ENCODE results near the gene RGMA.
"Not testable (repeated sequence)": the region's sequence is repeated elsewhere in the genome, so short reads cannot be mapped to it uniquely, and the experiment has no call there.

RGMA gene

DNA sequence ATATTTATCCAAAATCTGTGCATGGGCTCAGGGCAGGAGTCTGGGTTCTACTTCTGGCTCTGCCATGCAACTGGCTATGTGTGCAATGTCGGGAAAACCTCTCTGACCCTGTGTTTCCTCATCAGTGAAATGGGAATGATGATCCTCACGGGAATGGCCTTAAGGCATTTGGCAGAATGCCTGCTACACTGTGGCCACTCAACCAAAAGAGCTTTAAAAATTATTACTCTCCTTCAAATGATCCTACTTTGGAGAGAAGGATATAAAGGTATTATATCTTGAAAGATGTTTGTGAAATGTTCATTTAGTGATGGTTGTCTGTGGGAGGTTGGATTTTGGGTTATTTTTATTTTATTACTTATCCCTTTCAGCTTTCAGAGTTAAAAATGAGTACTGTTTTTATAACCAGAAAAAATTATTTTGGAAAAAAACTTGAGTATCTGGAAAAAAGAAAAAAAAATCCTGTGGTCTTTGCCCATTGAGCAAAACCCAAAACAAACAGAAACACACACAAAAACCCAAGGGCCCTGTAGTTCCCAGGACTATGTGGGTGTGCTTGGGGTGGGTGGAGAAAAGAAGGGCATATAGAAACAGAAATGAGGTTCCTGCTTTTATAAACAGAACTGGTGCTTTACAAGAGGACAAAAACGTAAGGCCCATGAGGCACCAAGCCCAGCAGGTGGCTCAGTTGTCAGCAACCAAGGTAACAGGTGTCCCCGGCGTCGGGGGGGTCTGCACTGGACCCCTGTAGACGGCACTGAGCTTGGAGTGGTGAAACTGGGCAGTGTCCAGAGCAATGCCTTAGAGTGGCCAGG is 22.0 kb downstream of the RGMA start:
- Mint-ChIP-seq H3K4me1 (ENCODE audit: low read depth) (peaks cover 4% of the 10 kb centered on the region), H3K4me3 (no peak overlapping the region), H3K27ac (no peak overlapping the region), H3K9me3 (no peaks in the 10 kb centered on the region), H3K36me3 (ENCODE audit: low read depth) (no peaks in the 10 kb centered on the region), H3K27me3 (ENCODE audit: low read depth) (peaks cover 38% of the 10 kb centered on the region)
- no peak for DNase-seq (ENCODE audit: low spot score)

GRCh38 chr15:93066224-93066681 is 22.8 kb downstream of the RGMA start:
- Mint-ChIP-seq H3K27ac (no peak overlapping the region), H3K9me3 (no peaks in the 10 kb centered on the region), H3K36me3 (ENCODE audit: low read depth) (no peaks in the 10 kb centered on the region), H3K27me3 (ENCODE audit: low read depth) (peaks cover 31% of the 10 kb centered on the region), H3K4me3 (no peak overlapping the region), H3K4me1 (ENCODE audit: low read depth) (peaks cover 4% of the 10 kb centered on the region)
- no peak for DNase-seq (ENCODE audit: low spot score)

DNA sequence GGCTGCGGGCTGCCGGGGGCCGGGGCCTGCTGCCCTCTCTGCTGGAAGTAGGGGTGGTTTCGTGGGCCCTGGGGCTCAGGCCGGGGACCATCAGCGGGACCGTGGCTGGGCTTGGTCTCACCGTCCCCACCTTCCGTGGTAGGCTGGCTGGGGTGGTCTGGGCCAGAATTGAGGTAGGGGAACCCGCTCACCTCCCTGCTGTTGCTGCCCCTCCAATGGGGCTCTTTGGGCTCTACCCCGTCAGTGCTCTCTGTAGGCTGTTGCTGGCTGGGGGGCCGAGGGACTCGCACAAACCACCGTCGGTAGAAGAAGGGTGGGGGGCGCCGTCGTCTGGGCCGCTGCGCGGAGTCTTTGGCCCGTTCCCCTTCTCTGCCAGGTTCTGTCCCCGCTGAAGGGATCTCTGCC is 23.4 kb downstream of the RGMA start:
- H3K4me3 Mint-ChIP-seq: no peak overlapping the region
- peaks cover 4% of the 10 kb centered on the region for H3K4me1 Mint-ChIP-seq (ENCODE audit: low read depth)
- H3K27ac Mint-ChIP-seq: no peak overlapping the region
- H3K27me3 Mint-ChIP-seq (ENCODE audit: low read depth): peaks cover 25% of the 10 kb centered on the region
- no peak for DNase-seq (ENCODE audit: low spot score)
- H3K36me3 Mint-ChIP-seq (ENCODE audit: low read depth): no peaks in the 10 kb centered on the region
- H3K9me3 Mint-ChIP-seq: no peaks in the 10 kb centered on the region

- no peaks in the 10 kb centered on the region for H3K9me3 Mint-ChIP-seq
- H3K4me3 Mint-ChIP-seq: no peak overlapping the region
- peaks cover 14% of the 10 kb centered on the region for H3K27me3 Mint-ChIP-seq (ENCODE audit: low read depth)
- no peak overlapping the region for H3K27ac Mint-ChIP-seq
- H3K36me3 Mint-ChIP-seq (ENCODE audit: low read depth): no peaks in the 10 kb centered on the region
- peaks cover 4% of the 10 kb centered on the region for H3K4me1 Mint-ChIP-seq (ENCODE audit: low read depth)
- DNase-seq (ENCODE audit: low spot score): no peak
These were observed 25.0 kb downstream of the RGMA start for GRCh38 chr15:93063796-93064690.

GRCh38 chr15:93063262-93063671 is 25.7 kb downstream of the RGMA start:
- DNase-seq (ENCODE audit: low spot score): no peak
- H3K9me3 Mint-ChIP-seq: no peaks in the 10 kb centered on the region
- H3K36me3 Mint-ChIP-seq (ENCODE audit: low read depth): no peaks in the 10 kb centered on the region
- no peak overlapping the region for H3K4me3 Mint-ChIP-seq
- peaks cover 14% of the 10 kb centered on the region for H3K27me3 Mint-ChIP-seq (ENCODE audit: low read depth)
- no peak overlapping the region for H3K27ac Mint-ChIP-seq
- H3K4me1 Mint-ChIP-seq (ENCODE audit: low read depth): peaks cover 4% of the 10 kb centered on the region

- not testable (repeated sequence) for H3K27ac Mint-ChIP-seq; H3K9me3 Mint-ChIP-seq; H3K4me3 Mint-ChIP-seq; DNase-seq (ENCODE audit: low spot score); H3K36me3 Mint-ChIP-seq (ENCODE audit: low read depth); H3K4me1 Mint-ChIP-seq (ENCODE audit: low read depth)
- peaks cover 14% of the 10 kb centered on the region for H3K27me3 Mint-ChIP-seq (ENCODE audit: low read depth)
These were observed 26.3 kb downstream of the RGMA start for GRCh38 chr15:93062628-93063261.

- peaks cover 4% of the 10 kb centered on the region for H3K4me1 Mint-ChIP-seq (ENCODE audit: low read depth)
- no peak overlapping the region for H3K27ac Mint-ChIP-seq
- no peak overlapping the region for H3K4me3 Mint-ChIP-seq
- H3K36me3 Mint-ChIP-seq (ENCODE audit: low read depth): no peaks in the 10 kb centered on the region
- no peaks in the 10 kb centered on the region for H3K9me3 Mint-ChIP-seq
- DNase-seq (ENCODE audit: low spot score): no peak
- peaks cover 14% of the 10 kb centered on the region for H3K27me3 Mint-ChIP-seq (ENCODE audit: low read depth)
These were observed 28.4 kb downstream of the RGMA start for GRCh38 chr15:93060336-93061248.

- Mint-ChIP-seq H3K27me3 (ENCODE audit: low read depth) (peaks cover 11% of the 10 kb centered on the region), H3K36me3 (ENCODE audit: low read depth) (no peaks in the 10 kb centered on the region), H3K27ac (no peak overlapping the region), H3K4me1 (ENCODE audit: low read depth) (peaks cover 4% of the 10 kb centered on the region), H3K4me3 (no peak overlapping the region), H3K9me3 (no peaks in the 10 kb centered on the region)
- DNase-seq (ENCODE audit: low spot score): no peak
These were observed 29.6 kb downstream of the RGMA start for GRCh38 chr15:93059442-93059841.

DNA sequence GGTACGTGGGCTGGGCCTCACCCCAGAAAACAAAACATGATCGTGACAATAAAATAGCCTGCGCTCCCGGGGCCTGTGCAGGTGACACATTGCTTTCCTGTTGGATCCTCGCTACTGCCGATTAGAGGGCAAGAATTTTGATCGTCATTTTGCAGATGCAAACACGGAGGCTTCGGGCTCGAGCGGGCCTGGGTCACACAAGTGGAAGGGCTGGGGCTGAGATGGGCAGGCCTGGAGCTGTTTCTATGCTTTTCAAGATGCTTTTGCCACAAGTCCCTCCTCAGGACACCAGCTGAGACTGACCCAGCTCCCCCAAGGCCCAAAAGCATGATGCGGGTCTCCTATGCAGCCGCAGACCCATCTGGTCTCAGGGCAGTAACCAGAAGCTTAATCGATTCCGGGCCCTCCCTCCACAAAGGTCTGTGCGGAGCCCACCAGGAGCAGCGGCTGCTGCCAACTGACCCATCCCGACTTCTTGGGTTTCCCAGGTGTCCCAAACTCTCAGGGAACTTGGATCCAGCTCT is 30.0 kb downstream of the RGMA start:
- Mint-ChIP-seq H3K4me1 (ENCODE audit: low read depth) (peaks cover 4% of the 10 kb centered on the region), H3K36me3 (ENCODE audit: low read depth) (no peaks in the 10 kb centered on the region), H3K27ac (no peak overlapping the region), H3K4me3 (no peak overlapping the region), H3K27me3 (ENCODE audit: low read depth) (peaks cover 7% of the 10 kb centered on the region), H3K9me3 (no peaks in the 10 kb centered on the region)
- no peak for DNase-seq (ENCODE audit: low spot score)

DNA sequence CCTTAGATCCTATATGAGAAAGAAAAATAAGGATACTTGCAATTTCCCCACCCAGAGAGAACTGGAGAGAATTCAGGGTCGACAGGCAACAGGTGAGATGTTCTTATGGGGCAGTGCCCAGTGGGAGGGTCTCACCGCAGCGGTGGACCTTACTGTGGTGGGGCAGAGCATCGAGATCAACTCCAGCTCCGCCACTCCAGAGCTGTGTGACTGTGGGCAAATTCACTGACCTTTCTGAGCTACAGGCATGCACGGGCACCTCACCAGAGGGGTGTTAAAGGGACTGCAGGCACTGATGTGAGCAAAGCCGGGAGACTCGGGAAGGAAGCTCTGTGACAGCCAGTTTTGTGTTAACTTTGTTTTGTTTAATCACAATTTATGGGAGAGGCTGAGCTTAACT is 30.9 kb downstream of the RGMA start:
- H3K9me3 Mint-ChIP-seq: no peaks in the 10 kb centered on the region
- H3K27ac Mint-ChIP-seq: no peak overlapping the region
- H3K27me3 Mint-ChIP-seq (ENCODE audit: low read depth): peaks cover 7% of the 10 kb centered on the region
- H3K4me3 Mint-ChIP-seq: no peak overlapping the region
- no peak for DNase-seq (ENCODE audit: low spot score)
- H3K4me1 Mint-ChIP-seq (ENCODE audit: low read depth): peaks cover 4% of the 10 kb centered on the region
- H3K36me3 Mint-ChIP-seq (ENCODE audit: low read depth): no peaks in the 10 kb centered on the region

DNA sequence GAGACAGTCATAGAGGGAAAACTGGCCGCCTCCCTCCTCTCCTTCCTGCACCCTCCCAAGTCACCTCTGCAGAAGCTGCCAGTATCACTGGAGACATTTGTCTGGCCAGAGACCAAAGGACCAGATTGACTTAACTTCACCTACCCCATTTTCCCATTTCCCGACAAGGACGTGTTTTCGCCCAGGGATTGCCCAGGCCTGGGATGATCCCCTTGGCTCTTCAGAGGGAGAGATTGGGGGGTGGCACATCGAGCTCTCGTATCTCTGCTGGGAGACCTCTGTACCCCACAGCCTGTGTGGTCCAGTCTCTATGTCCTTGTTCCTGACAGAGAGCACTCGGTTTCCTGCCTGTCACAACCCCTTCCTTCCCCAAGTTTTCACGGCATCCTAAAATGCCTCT is 31.4 kb downstream of the RGMA start:
- Mint-ChIP-seq H3K27me3 (ENCODE audit: low read depth) (peaks cover 4% of the 10 kb centered on the region), H3K4me3 (no peak overlapping the region), H3K9me3 (no peaks in the 10 kb centered on the region), H3K27ac (no peak overlapping the region), H3K4me1 (ENCODE audit: low read depth) (peaks cover 4% of the 10 kb centered on the region), H3K36me3 (ENCODE audit: low read depth) (no peaks in the 10 kb centered on the region)
- no peak for DNase-seq (ENCODE audit: low spot score)

DNA sequence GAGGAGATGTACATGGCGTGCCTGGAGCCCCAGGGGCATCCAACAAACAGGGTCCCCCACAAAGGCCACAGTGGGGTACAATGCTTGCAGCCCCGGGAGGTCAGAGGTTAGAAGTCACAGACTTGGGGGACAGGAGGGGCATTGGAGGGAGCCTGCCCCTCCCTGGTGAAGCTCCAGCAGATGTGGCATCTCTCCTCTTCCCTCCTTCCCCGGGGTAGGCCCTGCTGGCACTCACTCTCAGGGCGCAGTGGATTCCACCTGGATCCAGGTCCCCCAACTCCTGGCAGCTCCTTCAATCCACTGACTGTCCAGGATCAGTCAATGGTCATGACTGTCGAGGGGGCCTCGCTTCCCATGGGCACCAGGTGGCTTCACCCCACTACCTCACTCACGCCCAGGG is 32.2 kb downstream of the RGMA start:
- H3K4me3 Mint-ChIP-seq: no peak overlapping the region
- no peaks in the 10 kb centered on the region for H3K27me3 Mint-ChIP-seq (ENCODE audit: low read depth)
- H3K4me1 Mint-ChIP-seq (ENCODE audit: low read depth): peaks cover 4% of the 10 kb centered on the region
- no peak overlapping the region for H3K27ac Mint-ChIP-seq
- H3K9me3 Mint-ChIP-seq: no peaks in the 10 kb centered on the region
- no peaks in the 10 kb centered on the region for H3K36me3 Mint-ChIP-seq (ENCODE audit: low read depth)
- no peak for DNase-seq (ENCODE audit: low spot score)

GRCh38 chr15:93055211-93055610 is 33.8 kb downstream of the RGMA start:
- Mint-ChIP-seq H3K27ac (no peak overlapping the region), H3K27me3 (ENCODE audit: low read depth) (no peaks in the 10 kb centered on the region), H3K4me1 (ENCODE audit: low read depth) (no peaks in the 10 kb centered on the region), H3K36me3 (ENCODE audit: low read depth) (no peaks in the 10 kb centered on the region), H3K4me3 (no peak overlapping the region), H3K9me3 (no peaks in the 10 kb centered on the region)
- DNase-seq (ENCODE audit: low spot score): no peak

Measured in T-helper 2 cell treated with Interferon-gamma antibody and Interleukin-4, amounts not matched to agents 5 μg/mL and 100 μg/mL, for 36 hours (primary cell).